Loucy (cell line): ENCODE measurements around the gene ZBTB8OS.

Experiments used
- H2AFZ ChIP-seq: fragments of 200-600 bp; sonication (generic); 2 replicates; pipeline ENCODE4 v1.6.0; 2016; ENCODE audit warnings: antibody characterized with exemption, mild to moderate bottlenecking, low read length, moderate library complexity
- H3F3A ChIP-seq: fragments of 200-600 bp; 2 replicates; pipeline ENCODE4 v1.6.0; 2016; ENCODE audit warnings: antibody characterized with exemption, low read depth, mild to moderate bottlenecking
- H3K27me3 ChIP-seq: fragments of 200-600 bp; sonication (generic); 2 replicates; pipeline ENCODE4 v1.6.1; 2014; ENCODE audit warnings: low read length, mild to moderate bottlenecking; ENCODE audit not compliant: insufficient read depth, poor library complexity, severe bottlenecking
- H3K36me3 ChIP-seq: fragments of 200-600 bp; sonication (generic); 2 replicates; pipeline ENCODE4 v1.6.1; 2016; ENCODE audit warnings: low read length; ENCODE audit not compliant: insufficient read depth
- H3K4me1 ChIP-seq: fragments of 200-600 bp; sonication (generic); 2 replicates; pipeline ENCODE4 v1.5.1; 2014; ENCODE audit warnings: low read length, mild to moderate bottlenecking; ENCODE audit not compliant: insufficient read depth, poor library complexity, severe bottlenecking
- H3K4me2 ChIP-seq: fragments of 200-600 bp; sonication (generic); 2 replicates; pipeline ENCODE4 v1.6.0; 2014; ENCODE audit warnings: antibody characterized with exemption, low read length, low read depth, mild to moderate bottlenecking; ENCODE audit not compliant: poor library complexity, severe bottlenecking
- H3K4me3 ChIP-seq: fragments of 200-600 bp; sonication (generic); 2 replicates; pipeline ENCODE4 v1.5.1; 2014; ENCODE audit warnings: low read length, mild to moderate bottlenecking, mixed read lengths; ENCODE audit not compliant: poor library complexity, severe bottlenecking
- H3K79me2 ChIP-seq: fragments of 200-600 bp; sonication (generic); 2 replicates; pipeline ENCODE4 v1.6.1; 2014; ENCODE audit warnings: low read length; ENCODE audit not compliant: insufficient read depth
- H3K9ac ChIP-seq: fragments of 200-600 bp; sonication (generic); 2 replicates; pipeline ENCODE4 v1.6.0; 2014; ENCODE audit warnings: mild to moderate bottlenecking, low read depth, low read length, moderate library complexity; ENCODE audit not compliant: poor library complexity, severe bottlenecking
- H3K9me2 ChIP-seq: fragments of 200-600 bp; sonication (generic); replicated peaks from 2 replicates; pipeline ENCODE4 v1.6.1; 2016; ENCODE audit warnings: low read depth, low read length, mixed read lengths
- H3K9me3 ChIP-seq: fragments of 200-600 bp; sonication (generic); 2 replicates; pipeline ENCODE4 v1.6.1; 2014; ENCODE audit warnings: mild to moderate bottlenecking, antibody characterized with exemption, low read length, low read depth; ENCODE audit not compliant: insufficient read depth
- H4K20me1 ChIP-seq: fragments of 200-600 bp; sonication (generic); 2 replicates; pipeline ENCODE4 v1.6.0; 2014; ENCODE audit warnings: antibody characterized with exemption, low read length, mild to moderate bottlenecking; ENCODE audit not compliant: insufficient read depth, poor library complexity, severe bottlenecking
- EZH2phosphoT487 ChIP-seq: fragments of 200-600 bp; IDR thresholded peaks from 2 replicates; pipeline ENCODE4 v1.6.1; 2018; ENCODE audit warnings: antibody characterized with exemption, mild to moderate bottlenecking, moderate library complexity, borderline replicate concordance
- TF ChIP-seq, protein P1 (sequence below): fragments of 200-600 bp; sonication (generic); conservative IDR thresholded peaks from 2 replicates; pipeline ENCODE4 v1.5.1; 2014; ENCODE audit warnings: mild to moderate bottlenecking, antibody characterized with exemption, low read length

The ZBTB8OS gene

DNA sequence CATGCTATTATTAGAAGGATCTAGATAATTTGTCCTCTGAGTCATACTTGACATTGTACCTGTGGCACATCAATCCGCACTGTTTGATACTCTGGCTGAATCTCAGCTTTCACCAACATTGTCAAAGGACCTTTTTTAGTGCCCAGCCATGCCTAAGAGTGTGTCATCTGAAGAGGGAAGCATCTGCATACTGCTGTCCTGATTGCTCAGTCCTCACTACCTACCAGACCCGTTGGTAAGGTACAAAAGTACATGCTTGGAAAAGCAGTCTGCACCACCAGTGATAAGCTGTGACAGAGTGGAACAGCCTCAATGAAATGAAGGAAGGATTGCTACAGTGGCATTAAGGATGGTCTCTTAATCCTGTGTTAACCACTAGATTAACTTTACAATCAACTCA, 35.1 kb upstream of the ZBTB8OS start:
- no peaks in the 10 kb centered on the region for H3K9me2 ChIP-seq
- H3F3A ChIP-seq, result no peaks in the 10 kb centered on the region
- H3K4me1 ChIP-seq, result no peaks in the 10 kb centered on the region
- no peak overlapping the region for H3K9ac ChIP-seq
- no peak overlapping the region for H2AFZ ChIP-seq
- TF ChIP-seq, protein P1, sequence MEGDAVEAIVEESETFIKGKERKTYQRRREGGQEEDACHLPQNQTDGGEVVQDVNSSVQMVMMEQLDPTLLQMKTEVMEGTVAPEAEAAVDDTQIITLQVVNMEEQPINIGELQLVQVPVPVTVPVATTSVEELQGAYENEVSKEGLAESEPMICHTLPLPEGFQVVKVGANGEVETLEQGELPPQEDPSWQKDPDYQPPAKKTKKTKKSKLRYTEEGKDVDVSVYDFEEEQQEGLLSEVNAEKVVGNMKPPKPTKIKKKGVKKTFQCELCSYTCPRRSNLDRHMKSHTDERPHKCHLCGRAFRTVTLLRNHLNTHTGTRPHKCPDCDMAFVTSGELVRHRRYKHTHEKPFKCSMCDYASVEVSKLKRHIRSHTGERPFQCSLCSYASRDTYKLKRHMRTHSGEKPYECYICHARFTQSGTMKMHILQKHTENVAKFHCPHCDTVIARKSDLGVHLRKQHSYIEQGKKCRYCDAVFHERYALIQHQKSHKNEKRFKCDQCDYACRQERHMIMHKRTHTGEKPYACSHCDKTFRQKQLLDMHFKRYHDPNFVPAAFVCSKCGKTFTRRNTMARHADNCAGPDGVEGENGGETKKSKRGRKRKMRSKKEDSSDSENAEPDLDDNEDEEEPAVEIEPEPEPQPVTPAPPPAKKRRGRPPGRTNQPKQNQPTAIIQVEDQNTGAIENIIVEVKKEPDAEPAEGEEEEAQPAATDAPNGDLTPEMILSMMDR, result no peak
- no peak for TF ChIP-seq EZH2phosphoT487
- no peak overlapping the region for H3K4me3 ChIP-seq
- H3K27me3 ChIP-seq, result no peaks in the 10 kb centered on the region
- no peaks in the 10 kb centered on the region for H3K9me3 ChIP-seq
- H4K20me1 ChIP-seq, result no peaks in the 10 kb centered on the region
- H3K36me3 ChIP-seq, result peaks cover 59% of the 10 kb centered on the region; the same call in 1 of the 2 replicates
- no peak overlapping the region for H3K4me2 ChIP-seq
- H3K79me2 ChIP-seq, result no peaks in the 10 kb centered on the region

DNA sequence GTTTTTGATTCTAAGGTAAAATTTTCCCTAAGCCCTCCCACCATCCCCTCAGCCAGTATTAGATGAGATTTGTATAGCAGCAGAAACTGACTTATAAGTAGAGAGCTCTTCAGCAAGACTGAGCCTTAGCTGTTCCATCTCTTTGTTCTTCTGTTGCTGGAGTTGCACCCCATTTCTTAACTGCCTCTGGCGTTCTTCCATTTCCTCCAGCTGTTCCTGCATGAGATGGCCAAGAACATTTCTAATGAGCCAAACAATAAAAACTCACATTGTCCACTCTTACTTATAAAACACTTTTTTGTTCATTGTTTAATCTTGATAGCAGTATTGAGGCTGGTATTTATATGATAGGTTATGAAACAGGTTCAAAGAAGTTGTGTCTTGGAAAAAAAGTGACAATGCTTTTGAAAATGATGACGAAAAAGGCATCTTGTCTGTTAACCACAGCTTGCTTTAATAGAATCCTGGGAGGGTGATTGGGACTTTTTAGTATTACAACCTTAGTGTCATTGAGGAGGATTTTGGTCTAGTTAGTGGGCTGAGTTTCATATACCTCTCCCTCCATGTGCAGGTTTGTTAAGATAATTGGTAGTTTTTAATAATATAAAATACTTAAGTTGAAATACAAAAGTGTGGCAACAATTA, 33.9 kb upstream of the ZBTB8OS start:
- TF ChIP-seq EZH2phosphoT487, result no peak
- TF ChIP-seq, protein P1, result no peak
- no peaks in the 10 kb centered on the region for H3K9me2 ChIP-seq
- H3K27me3 ChIP-seq, result no peaks in the 10 kb centered on the region
- H3K4me3 ChIP-seq, result no peak overlapping the region
- H4K20me1 ChIP-seq, result peaks cover 3% of the 10 kb centered on the region
- H3F3A ChIP-seq, result no peaks in the 10 kb centered on the region
- no peaks in the 10 kb centered on the region for H3K4me1 ChIP-seq
- H3K9me3 ChIP-seq, result no peaks in the 10 kb centered on the region
- H3K4me2 ChIP-seq, result no peak overlapping the region
- H2AFZ ChIP-seq, result no peak overlapping the region
- no peak overlapping the region for H3K9ac ChIP-seq
- peaks cover 69% of the 10 kb centered on the region; the same call in 1 of the 2 replicates for H3K36me3 ChIP-seq
- H3K79me2 ChIP-seq, result no peaks in the 10 kb centered on the region

- Histone ChIP-seq H3K9me3 (no peaks in the 10 kb centered on the region), H4K20me1 (peaks cover 4% of the 10 kb centered on the region), H3K4me1 (no peaks in the 10 kb centered on the region), H3K4me3 (no peak overlapping the region), H3K79me2 (no peaks in the 10 kb centered on the region), H2AFZ (no peak overlapping the region), H3K36me3 (peaks cover 77% of the 10 kb centered on the region; the same call in 1 of the 2 replicates), H3K9ac (no peak overlapping the region), H3F3A (no peaks in the 10 kb centered on the region), H3K4me2 (no peak overlapping the region), H3K27me3 (no peaks in the 10 kb centered on the region), H3K9me2 (no peaks in the 10 kb centered on the region)
- TF ChIP-seq EZH2phosphoT487, result no peak
- TF ChIP-seq, protein P1, result no peak
Observed at GRCh38 chr1:32683397-32683796, 33.0 kb upstream of the ZBTB8OS start.
